Astrocyte (in vitro differentiated cells and primary cell): ENCODE measurements around the gene FGD4. TPM values are rescaled to one million over a fixed set of nuclear protein-coding genes. Genes with fewer than 3 reads are reported as not detected.

ENCODE experiments used
- DNase-seq: peaks from one replicate; pipeline ENCODE4 v3.0.0-alpha.2; 2010; ENCODE audit warnings: low read depth
- FAIRE-seq: peaks from 2 replicates; lab custom pipeline; 2011; peaks lifted over from hg19 to GRCh38; lab: Jason Lieb, UNC
- H2AFZ ChIP-seq: 2 replicates; pipeline ENCODE4 v1.6.0; 2012; ENCODE audit warnings: low read depth, low read length, inconsistent platforms
- H3K27ac ChIP-seq: 2 replicates; pipeline ENCODE4 v1.5.1; 2011; ENCODE audit warnings: low read depth, low read length, inconsistent platforms
- H3K27me3 ChIP-seq: 2 replicates; pipeline ENCODE4 v1.6.0; 2011; ENCODE audit warnings: low read length, inconsistent platforms; ENCODE audit not compliant: insufficient read depth
- H3K36me3 ChIP-seq: 2 replicates; pipeline ENCODE4 v1.5.1; 2011; ENCODE audit warnings: low read length, inconsistent platforms; ENCODE audit not compliant: insufficient read depth
- H3K4me1 ChIP-seq: 2 replicates; pipeline ENCODE4 v1.5.1; 2011; ENCODE audit warnings: low read length, inconsistent platforms; ENCODE audit not compliant: insufficient read depth
- H3K4me2 ChIP-seq: 2 replicates; pipeline ENCODE4 v1.6.0; 2012; ENCODE audit warnings: low read length, inconsistent platforms
- H3K4me3 ChIP-seq: 2 replicates; pipeline ENCODE4 v1.5.1; 2011; ENCODE audit warnings: low read depth, mild to moderate bottlenecking, low read length, inconsistent platforms; ENCODE audit not compliant: insufficient read depth
- H3K79me2 ChIP-seq: 2 replicates; pipeline ENCODE4 v1.6.0; 2012; ENCODE audit warnings: mild to moderate bottlenecking, low read length, inconsistent platforms; ENCODE audit not compliant: insufficient read depth
- H3K9ac ChIP-seq: 2 replicates; pipeline ENCODE4 v1.6.0; 2012; ENCODE audit warnings: mild to moderate bottlenecking, low read length, inconsistent platforms
- H3K9me3 ChIP-seq: 2 replicates; pipeline ENCODE4 v1.5.1; 2012; ENCODE audit warnings: low read depth, mild to moderate bottlenecking, low read length, inconsistent platforms; ENCODE audit not compliant: insufficient read depth
- H4K20me1 ChIP-seq: 2 replicates; pipeline ENCODE4 v1.6.0; 2012; ENCODE audit warnings: low read length, inconsistent platforms; ENCODE audit not compliant: insufficient read depth
- H3K27ac Mint-ChIP-seq: one replicate; pipeline ENCODE4 v1.8.0; 2021; ENCODE audit warnings: mild to moderate bottlenecking, mixed read lengths; ENCODE audit not compliant: unreplicated experiment
- H3K27me3 Mint-ChIP-seq: one replicate; pipeline ENCODE4 v1.8.0; 2021; ENCODE audit warnings: low read depth, mixed read lengths; ENCODE audit not compliant: unreplicated experiment
- H3K36me3 Mint-ChIP-seq: one replicate; pipeline ENCODE4 v1.8.0; 2021; ENCODE audit warnings: low read depth, mixed read lengths; ENCODE audit not compliant: unreplicated experiment
- H3K4me1 Mint-ChIP-seq: one replicate; pipeline ENCODE4 v1.8.0; 2021; ENCODE audit warnings: low read depth, mixed read lengths; ENCODE audit not compliant: unreplicated experiment
- H3K4me3 Mint-ChIP-seq: one replicate; pipeline ENCODE4 v1.8.0; 2021; ENCODE audit warnings: mild to moderate bottlenecking, moderate library complexity, mixed read lengths; ENCODE audit not compliant: unreplicated experiment
- H3K9me3 Mint-ChIP-seq: one replicate; pipeline ENCODE4 v1.8.0; 2021; ENCODE audit warnings: mild to moderate bottlenecking, mixed read lengths; ENCODE audit not compliant: unreplicated experiment
- EZH2 ChIP-seq: IDR thresholded peaks from 2 replicates; pipeline ENCODE4 v1.6.1; 2012; ENCODE audit warnings: mild to moderate bottlenecking, low read length, inconsistent platforms; ENCODE audit not compliant: insufficient read depth
- total RNA-seq: library from RNA; stranded (reverse); gene quantifications from 2 replicates; pipeline ENCODE4 v1.2.1, GENCODE V29; 2021
- TF ChIP-seq, protein P1 (sequence below): IDR thresholded peaks from 2 replicates; pipeline ENCODE4 v1.5.1; 2011; ENCODE audit warnings: low read depth, mild to moderate bottlenecking, inconsistent platforms, low read length, moderate library complexity; ENCODE audit not compliant: insufficient read depth

The FGD4 gene
- total RNA-seq, 1 donor from 2014 or later: 18.7 TPM

DNA sequence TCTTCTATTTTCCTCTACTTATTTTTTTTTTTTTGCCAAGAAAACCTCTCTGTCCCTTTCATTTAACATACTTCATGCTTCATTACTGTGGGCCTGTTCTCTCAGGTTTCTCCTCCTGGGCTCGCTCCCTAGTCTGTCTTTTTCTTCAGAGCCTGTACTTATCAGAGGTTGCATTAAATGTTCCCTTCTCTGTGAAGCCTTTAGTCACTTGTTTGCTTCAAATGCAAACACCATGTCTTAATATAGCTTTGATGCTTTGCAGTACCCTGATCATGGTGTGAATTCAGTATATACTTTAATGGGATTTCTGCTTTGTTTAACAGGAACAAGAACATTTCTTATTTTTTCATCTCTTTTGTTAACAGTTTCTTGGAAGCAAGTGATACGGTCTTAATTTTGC, 207.1 kb downstream of the FGD4 start:
- Histone ChIP-seq H3K4me2 (no peak overlapping the region), H3K36me3 (peaks cover 3% of the 10 kb centered on the region), H3K9ac (no peak overlapping the region), H3K79me2 (no peaks in the 10 kb centered on the region), H3K4me3 (no peak overlapping the region), H3K27me3 (no peaks in the 10 kb centered on the region), H3K9me3 (no peaks in the 10 kb centered on the region), H3K27ac (no peak overlapping the region), H4K20me1 (no peaks in the 10 kb centered on the region), H3K4me1 (no peaks in the 10 kb centered on the region), H2AFZ (no peak overlapping the region)
- H3K4me1 Mint-ChIP-seq: peaks cover 7% of the 10 kb centered on the region
- no peaks in the 10 kb centered on the region for H3K9me3 Mint-ChIP-seq
- FAIRE-seq: no peak
- no peak overlapping the region for H3K27ac Mint-ChIP-seq
- no peak for DNase-seq
- no peaks in the 10 kb centered on the region for H3K36me3 Mint-ChIP-seq
- H3K4me3 Mint-ChIP-seq: no peak overlapping the region
- TF ChIP-seq EZH2: no peak
- TF ChIP-seq, protein P1, sequence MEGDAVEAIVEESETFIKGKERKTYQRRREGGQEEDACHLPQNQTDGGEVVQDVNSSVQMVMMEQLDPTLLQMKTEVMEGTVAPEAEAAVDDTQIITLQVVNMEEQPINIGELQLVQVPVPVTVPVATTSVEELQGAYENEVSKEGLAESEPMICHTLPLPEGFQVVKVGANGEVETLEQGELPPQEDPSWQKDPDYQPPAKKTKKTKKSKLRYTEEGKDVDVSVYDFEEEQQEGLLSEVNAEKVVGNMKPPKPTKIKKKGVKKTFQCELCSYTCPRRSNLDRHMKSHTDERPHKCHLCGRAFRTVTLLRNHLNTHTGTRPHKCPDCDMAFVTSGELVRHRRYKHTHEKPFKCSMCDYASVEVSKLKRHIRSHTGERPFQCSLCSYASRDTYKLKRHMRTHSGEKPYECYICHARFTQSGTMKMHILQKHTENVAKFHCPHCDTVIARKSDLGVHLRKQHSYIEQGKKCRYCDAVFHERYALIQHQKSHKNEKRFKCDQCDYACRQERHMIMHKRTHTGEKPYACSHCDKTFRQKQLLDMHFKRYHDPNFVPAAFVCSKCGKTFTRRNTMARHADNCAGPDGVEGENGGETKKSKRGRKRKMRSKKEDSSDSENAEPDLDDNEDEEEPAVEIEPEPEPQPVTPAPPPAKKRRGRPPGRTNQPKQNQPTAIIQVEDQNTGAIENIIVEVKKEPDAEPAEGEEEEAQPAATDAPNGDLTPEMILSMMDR: no peak
- no peaks in the 10 kb centered on the region for H3K27me3 Mint-ChIP-seq

DNA sequence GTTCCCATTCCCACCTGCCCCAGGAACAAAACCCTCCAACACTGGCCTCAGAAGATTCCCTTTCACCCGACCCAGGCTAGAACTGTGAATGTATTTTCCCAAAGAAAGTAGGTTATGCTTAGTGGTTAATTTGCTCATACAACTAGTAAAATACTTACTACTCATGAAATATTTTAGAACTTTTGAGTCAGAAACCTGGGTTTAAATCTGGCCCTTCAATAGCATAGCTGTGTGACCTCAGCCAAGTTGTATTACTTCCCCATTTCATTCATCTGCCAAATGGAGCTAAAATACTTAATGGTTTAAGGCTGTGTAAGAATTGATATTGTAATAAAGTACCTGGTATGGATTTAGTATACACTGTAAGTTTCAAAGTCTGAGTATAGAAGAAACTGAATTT, 210.6 kb downstream of the FGD4 start:
- Histone ChIP-seq H2AFZ (no peak overlapping the region), H3K36me3 (peaks cover 9% of the 10 kb centered on the region), H3K27me3 (no peaks in the 10 kb centered on the region), H3K4me2 (no peak overlapping the region), H3K79me2 (no peaks in the 10 kb centered on the region), H3K27ac (no peak overlapping the region), H4K20me1 (no peaks in the 10 kb centered on the region), H3K4me3 (no peak overlapping the region), H3K9me3 (no peaks in the 10 kb centered on the region), H3K9ac (no peak overlapping the region), H3K4me1 (no peaks in the 10 kb centered on the region)
- TF ChIP-seq EZH2: no peak
- TF ChIP-seq, protein P1: no peak
- H3K27ac Mint-ChIP-seq: no peak overlapping the region
- peaks cover 4% of the 10 kb centered on the region for H3K36me3 Mint-ChIP-seq
- no peaks in the 10 kb centered on the region for H3K4me1 Mint-ChIP-seq
- no peaks in the 10 kb centered on the region for H3K27me3 Mint-ChIP-seq
- H3K9me3 Mint-ChIP-seq: no peaks in the 10 kb centered on the region
- FAIRE-seq (no peak), DNase-seq (no peak)
- no peak overlapping the region for H3K4me3 Mint-ChIP-seq

DNA sequence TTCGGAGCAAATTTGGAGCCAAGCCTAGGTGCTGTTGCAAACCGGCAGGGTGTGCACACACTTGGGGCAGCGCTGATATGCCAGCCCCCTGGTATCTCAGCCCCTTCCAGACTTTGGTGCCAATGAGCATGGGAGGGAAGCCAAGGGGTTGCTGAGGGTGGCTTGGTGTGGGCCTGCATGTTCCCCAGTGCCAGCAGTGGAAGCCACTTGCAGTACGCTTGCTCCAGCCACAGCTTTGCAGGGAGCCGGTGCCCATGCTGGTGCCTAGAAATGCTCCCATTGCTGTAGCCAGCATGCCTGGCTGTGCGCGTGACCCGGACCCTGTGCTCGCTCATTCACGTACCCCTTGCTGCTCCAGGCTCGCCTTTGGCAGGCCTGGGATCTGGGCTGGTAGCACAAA, 212.6 kb downstream of the FGD4 start:
- no peak overlapping the region for H3K4me3 Mint-ChIP-seq
- no peak for DNase-seq
- H3K4me3 ChIP-seq: no peak overlapping the region
- peaks cover 4% of the 10 kb centered on the region for H3K36me3 Mint-ChIP-seq
- H3K9ac ChIP-seq: no peak overlapping the region
- H3K36me3 ChIP-seq: peaks cover 9% of the 10 kb centered on the region
- no peaks in the 10 kb centered on the region for H3K9me3 Mint-ChIP-seq
- no peaks in the 10 kb centered on the region for H3K4me1 ChIP-seq
- no peak overlapping the region for H3K27ac ChIP-seq
- H3K4me2 ChIP-seq: no peak overlapping the region
- no peak for FAIRE-seq
- no peaks in the 10 kb centered on the region for H4K20me1 ChIP-seq
- H3K27me3 Mint-ChIP-seq: no peaks in the 10 kb centered on the region
- H2AFZ ChIP-seq: no peak overlapping the region
- TF ChIP-seq EZH2: no peak
- TF ChIP-seq, protein P1: no peak
- no peaks in the 10 kb centered on the region for H3K79me2 ChIP-seq
- H3K27ac Mint-ChIP-seq: no peak overlapping the region
- H3K4me1 Mint-ChIP-seq: peaks cover 6% of the 10 kb centered on the region
- no peaks in the 10 kb centered on the region for H3K9me3 ChIP-seq
- no peaks in the 10 kb centered on the region for H3K27me3 ChIP-seq
